HG02759 (cell line): Measurements from ENCODE around the gene STARD3.

ENCODE experiments used
- ATAC-seq: cut with Tn5 transposase; IDR thresholded peaks from one replicate; pipeline ENCODE4 v1.9.1; 2021; ENCODE audit warnings: mild to moderate bottlenecking, moderate library complexity; ENCODE audit not compliant: unreplicated experiment

Gene STARD3

DNA sequence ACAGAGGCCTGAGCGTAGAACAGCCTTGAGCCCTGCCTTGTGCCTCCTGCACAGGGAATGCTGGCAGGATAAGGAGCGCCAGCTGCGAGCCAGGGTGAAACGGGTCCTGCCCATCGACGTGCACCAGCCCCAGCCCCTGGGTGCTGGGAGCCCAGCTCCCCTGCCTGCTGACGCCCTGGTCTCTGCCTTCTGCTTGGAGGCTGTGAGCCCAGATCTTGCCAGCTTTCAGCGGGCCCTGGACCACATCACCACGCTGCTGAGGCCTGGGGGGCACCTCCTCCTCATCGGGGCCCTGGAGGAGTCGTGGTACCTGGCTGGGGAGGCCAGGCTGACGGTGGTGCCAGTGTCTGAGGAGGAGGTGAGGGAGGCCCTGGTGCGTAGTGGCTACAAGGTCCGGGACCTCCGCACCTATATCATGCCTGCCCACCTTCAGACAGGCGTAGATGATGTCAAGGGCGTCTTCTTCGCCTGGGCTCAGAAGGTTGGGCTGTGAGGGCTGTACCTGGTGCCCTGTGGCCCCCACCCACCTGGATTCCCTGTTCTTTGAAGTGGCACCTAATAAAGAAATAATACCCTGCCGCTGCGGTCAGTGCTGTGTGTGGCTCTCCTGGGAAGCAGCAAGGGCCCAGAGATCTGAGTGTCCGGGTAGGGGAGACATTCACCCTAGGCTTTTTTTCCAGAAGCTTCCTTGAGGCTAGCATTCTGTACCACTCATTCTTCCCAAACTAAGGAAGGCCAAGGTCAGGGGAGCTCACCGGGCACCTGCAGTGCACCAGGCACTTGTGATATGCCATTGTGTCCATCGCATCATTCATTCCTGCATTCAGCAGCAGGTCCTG, 33.2 kb downstream of the STARD3 start:
- no peak for ATAC-seq

DNA sequence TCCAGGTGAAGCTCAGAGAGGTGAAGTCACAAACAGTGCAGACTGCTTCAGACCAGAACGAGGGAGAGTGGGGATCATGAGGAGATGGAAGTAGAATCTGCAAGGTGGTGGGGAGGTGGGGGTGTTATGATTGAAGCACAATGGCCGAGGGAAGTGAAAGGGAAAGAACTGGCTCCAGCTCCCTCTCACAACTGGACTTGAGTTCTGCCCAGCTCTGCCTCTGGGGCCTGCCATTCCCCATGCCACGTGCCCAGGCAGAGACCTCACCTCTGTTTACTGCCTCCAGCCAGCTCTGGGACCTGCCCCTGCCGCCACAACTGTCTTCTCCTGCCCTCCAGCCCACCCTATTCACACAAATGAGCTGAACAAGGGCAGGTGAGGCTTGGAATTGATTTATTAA, 33.8 kb downstream of the STARD3 start:
- no peak for ATAC-seq

DNA sequence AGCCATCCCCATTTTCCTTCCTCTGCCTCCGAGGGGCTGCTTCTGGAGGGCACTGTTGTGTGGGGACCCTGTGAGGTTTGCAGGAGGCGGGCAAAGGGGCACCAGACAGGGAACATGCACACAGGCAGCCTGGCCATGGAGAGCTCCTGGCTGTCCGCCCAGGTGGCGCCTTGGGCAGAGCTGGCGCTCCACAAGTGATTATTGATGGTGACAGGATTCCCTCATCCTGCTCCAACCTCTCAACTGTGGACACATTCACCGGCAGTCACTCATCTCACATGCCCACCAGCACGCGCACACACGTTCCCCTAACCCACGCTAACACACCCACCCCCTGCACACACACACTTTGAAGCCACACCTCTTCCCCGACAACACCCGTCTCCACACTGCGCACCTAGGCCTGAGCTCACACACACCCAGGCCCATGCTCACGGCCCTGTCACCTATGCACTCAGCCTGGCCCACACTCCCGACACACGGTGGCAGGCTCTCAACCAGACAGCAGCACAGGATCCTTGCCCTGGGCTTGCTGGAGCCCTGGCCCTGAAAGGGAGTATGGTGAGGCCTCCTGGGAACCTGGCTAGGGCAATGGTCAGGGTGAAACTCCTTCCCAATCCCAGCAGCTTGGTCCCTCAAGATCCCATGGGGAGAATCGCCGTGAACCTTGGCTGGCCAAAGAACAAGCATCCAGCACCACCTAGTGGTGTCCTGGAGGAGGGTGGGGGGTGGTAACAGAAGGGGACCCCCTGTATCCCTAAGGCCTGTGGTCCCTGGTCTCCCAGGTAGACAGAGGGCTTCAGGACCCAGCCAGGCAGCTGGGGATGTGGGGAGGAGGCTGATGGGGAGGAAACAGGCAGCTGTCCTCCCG, 34.9 kb downstream of the STARD3 start:
- no peak for ATAC-seq

DNA sequence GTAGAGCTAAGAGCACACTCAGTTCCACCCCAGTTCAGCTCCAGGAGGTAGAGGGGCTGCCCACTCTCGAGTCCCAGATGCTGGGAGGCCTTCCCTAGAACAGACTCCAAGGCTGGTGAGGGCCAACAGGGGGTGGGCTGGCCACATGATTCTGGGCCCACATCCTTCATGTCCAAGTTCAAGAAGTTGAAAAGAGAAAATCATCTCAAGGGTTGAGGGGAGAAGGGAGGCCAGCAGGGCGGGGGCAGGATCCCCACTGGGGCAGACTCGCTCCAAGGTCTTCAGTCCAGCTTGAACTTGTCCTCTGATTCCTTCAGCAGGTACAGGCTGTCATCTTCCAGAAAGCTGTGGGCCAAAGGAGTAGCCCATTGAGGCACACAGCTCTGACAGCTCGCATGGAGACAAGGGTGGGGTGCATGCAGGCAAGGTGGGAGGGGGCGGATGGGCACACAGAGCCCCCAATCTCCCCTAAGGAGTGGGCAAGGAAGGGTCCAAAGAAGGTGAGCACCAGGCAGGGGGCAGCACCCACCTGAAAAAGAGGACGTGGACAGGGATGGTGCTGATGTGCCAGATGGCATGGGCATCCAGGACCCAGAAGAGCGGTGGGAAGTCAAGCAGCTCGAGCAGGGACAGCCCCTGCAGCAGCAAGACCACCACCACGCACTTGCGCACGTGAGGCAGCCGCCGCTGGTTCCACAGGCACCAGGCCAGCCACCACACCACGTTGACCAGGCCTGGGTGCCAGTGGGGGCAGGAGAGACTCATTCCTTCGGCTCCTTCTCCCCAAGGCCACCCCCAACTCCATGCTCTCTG, 35.8 kb downstream of the STARD3 start:
- no peak for ATAC-seq

DNA sequence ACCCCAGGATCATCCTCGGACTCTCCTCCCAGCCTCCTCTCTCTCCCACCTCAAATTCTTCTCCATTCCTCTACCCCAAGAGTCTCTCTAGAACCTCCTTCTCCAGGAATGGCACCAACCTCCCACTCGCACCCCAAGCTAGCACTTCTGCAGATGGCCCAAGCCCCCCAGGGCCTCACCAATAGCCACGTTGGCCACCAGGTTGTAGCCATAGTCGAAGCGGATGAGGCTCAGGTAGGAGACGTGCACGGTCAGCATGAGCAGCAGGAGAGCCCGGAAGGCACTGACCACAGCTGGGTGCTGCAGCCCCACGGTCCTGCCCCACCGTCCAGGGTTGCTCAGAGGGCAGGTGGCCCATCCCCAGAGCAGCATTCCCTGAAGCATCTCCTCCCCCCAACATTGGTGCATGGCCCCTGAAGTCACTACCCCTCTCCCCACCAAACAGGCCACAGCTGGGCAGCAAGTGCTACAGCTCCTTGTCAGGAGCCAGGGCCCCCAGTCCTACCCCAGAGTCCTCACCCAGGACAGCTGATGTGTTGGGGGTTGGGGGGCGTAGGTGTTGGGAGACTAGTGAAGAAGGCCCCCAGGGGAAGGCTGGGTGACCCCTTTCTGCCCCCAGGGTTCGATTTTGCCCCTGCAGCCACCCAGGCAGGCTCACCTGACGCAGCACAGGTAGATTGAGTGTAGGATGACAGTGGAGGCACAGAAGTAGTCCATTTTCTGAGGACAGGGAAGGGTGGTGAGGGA, 36.6 kb downstream of the STARD3 start:
- no peak for ATAC-seq

DNA sequence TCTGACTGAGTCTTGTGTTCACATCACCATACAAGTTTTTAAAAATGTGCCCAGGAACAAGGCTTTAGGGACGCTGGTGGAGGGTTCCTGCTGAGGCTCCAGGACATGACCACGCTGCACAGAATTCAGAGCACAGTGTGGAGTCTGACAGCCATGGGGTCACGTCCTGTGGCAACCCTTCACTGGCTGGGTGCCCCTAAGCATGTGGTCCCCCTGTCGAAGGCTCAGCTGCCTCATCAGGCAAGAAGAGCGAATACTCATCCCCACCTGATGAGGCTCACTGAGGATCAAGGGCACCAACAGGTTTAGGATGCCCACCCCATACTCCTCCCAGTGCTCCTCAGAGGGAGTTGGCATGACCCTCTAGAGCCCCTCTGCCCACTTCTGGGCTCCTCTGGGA, 37.2 kb downstream of the STARD3 start:
- ATAC-seq, result no peak

DNA sequence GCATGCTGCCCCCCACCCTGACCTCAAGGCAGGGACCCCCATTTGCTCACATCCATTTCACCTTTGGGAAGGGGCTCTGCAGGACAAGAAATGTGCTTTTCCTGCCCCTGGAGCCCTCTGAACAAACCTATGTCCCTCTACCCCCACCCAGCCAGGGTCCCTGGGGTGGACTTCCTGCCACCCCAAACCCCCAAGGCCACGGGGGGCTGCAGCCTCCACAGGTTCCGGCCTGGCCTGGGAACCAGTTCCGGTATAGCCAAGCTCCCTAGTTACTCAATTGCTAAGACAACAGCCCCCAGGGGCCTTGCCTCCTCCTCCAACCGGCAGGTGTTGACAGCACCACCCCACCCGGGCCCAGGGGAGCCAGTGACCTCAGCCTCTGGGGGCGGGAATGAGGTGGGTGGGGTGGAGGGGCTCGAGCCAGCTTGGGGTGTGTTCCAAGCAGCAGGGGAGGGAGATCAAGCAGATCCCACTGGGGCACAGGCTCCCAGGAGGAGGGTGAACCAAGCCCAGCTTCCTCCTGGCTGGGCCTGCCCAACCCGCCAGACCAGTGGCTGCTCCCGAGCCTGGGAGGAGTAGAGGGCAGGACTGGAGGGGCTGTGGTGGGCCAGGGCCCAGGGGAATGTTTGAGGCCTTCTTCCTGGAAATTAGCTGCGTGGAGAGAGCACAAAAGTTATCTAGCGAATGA, 37.9 kb downstream of the STARD3 start:
- peak; percentile 48 for ATAC-seq

DNA sequence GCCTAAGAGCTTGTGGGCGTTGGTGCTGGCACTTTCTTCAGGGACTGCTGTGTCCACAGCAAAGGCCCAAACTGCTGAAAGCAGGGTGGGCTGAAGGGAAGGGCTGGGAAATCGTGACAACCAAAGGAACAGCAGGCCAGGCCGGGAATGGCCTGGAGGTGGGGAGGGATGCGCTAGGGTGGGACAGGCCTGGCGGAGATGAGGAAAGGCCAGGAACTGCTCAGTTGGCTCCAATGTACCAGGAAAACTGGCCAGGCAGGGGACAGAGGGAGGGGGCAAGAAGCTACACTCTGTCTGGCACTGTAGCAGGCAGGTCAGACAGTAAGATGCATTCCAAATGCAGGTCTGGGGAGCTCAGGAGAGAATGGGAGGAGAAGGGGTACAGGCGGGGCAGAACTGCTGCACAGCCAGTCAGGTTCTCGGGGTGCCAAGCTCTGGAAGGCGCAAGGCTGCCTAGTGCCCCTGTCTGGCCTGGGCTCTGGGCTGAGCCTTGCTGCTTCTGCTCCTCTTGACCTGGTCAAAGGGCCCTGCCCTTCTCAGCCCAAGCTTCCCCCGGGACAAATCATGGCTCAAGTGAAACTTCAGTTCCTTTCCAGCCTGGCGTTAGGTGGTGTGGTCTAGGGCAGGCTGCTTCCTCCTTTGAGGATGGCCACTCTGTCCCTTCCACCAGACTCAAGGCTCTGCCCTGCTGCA, 38.6 kb downstream of the STARD3 start:
- no peak for ATAC-seq

DNA sequence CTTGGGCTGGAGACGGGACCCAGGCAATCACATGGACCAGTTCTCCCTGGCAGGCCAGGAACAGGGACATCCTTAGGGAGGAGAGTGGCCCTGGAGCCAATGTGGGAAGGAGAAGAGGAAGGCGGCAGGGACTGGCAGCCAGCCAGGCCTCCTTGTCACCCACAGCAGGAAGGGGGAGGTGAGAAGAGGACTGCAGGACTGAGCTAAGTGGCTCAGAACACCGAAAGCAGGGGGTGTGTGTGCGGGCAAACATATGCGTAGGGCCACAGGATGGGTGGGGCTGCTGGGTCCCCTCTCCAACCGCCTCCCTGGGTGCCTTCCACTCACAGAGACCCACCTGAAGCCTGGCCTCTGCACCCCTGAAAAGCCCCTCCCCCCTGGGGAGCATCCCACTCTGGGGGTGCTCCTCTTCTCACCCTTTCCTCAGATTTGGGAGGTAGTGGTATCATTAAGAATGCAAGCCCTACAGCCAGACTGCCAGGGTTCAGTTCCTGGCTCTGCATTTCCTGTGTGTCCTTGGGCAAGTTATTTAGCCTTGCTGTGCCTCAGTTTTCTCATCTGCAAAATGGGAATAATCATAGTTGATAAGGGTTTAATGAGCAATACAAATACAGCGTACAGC, 39.4 kb downstream of the STARD3 start:
- ATAC-seq, result no peak

DNA sequence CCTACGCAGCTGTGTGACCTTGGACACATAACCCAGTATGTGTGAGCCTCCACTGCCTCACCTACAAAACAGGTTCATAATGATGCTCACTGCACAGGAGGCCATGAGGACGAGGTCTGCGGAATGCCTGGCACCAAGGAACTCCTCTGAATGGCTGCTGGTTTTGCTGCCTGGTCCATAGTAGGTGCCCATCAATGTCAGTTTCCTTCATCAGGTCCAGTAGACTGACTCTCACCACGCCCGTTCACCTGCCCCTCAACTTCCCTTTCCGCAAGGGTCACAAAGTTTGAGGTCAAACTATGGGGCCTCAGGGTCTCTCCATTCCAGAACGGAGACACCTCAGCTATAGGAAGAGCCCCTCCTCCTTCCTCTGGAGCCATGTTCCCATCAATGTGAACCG, 40.1 kb downstream of the STARD3 start:
- no peak for ATAC-seq

DNA sequence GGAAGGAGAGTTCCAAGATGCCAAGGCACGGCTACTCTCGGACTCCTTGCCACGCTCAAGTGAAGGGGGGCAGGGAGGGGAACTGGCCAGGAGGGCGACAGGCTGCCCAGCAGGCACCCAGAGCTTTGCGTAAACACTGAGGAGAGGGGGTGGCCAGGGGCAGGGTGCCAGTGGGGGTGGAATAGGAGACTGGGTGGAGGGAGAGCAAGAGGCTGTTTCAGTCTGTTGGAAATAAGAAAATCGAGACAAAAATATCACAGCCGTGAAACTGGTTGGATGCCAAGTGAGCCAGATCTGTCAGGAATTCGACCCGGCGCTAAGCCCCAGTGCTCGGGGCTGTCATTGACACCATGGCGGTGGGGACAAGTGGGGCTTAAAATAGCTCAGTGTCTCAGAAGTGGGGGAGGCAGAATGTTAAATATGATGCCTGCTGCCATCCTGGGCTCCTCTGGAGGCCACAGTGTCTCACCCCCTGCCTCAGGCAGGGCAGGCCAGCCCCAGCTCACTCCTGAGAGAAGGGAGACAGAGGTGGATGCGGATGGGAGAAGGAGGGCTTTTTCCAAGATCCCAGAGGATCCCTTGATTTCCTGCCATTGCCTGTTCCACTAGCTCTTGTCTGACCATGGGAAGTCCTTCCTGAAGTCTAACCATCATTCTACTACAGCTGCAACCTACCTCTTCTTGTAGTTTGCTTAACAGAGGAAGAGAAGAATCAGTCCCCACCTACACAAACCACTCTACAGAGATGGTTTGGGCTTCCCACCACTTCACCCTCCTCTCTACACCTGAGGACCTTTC, 40.8 kb downstream of the STARD3 start:
- ATAC-seq, result no peak

DNA sequence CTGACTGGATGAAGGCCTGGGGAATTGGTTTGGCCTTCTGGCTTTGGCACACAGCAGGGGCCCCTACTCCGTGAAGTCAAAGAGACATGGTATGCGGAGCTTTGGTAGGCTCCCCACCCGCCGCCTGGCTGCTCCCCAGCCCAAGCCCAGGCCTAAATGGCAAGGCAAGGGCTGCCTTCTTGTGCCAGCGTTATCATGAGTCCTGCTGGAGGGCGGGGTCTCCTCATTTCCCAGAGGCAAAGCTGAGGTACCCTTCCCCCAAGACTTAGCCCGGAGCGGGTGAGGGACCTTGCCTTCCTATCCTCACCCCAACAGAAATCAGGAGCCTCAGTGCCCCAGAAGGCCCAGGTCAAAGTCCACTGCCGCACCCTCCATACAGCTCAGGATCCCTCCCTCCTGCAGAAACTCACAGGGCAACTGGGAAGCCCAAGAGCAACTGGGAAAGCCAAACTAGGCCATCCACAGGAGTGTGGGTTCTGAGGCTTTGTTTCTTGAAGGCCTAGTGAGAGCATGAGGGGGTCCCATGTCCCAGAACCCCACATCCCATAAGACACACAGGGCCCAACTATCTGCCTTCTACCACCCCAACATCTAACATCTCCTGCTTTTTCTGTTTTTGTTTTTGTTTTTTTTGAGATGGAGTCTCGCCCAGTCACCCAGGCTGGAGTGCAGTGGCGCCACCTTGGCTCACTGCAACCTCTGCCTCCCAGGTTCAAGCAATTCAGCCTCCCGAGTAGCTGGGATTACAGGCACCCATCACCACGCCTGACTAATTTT, 41.6 kb downstream of the STARD3 start:
- ATAC-seq, result no peak

DNA sequence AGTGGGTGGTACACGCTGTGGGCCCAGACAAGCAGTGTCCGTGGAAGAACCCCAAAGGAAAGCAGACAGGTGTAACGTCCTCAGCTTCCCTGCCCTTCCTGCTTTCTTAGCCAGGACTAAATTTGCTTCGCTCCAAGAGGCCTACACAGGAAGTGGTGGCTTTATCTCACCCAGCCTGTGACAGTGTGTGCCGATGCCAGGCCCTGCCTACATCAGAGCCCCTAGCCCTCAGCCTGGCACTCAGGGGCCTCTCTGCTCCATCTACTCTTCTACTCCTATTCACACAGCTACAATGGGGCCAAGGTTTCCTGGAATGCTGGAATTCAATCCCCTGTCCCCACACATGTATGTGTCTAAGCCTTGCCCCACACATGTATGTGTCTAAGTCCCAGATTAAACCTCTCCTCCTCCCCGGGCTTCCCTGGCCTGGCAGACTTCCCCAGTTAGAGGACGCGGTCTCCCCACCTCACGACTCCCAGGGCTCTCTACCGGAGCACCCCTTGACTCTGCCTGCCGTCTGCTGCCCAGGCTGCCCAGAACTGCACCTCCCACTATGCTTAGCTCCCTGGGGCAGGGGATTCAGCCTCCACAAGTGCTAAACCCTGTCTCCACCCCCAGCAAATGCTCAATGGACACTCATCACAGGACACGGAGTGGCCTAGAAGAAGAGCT, 42.7 kb downstream of the STARD3 start:
- no peak for ATAC-seq

DNA sequence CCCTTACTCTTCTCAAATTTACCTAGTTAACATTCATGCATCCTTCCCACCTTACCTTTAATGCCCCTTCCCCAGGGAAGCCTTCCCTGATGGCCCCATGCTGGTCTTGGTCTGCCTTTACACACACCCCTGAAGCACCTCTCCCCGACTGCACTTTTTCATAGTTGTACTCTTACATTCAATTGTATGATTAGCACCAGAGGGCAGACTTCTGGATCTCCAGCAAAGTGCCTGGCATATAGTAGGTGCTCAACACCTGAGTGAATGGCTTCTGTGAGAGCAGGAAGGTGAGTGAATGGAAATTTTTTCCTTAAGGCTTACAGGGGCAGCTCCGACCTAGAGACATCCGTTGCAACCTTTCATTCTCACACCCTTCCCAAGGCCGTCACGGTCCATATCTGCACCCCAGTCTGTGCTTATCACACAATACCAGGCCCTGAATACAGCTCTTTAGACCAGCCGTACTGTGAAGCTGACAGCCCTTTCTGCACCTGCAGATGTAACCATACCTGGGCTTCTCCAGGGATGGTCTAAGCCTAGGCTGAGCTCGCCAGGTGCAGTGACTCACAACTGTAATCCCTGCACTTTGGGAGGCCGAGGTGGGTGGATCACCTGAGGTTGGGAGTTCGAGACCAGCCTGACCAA, 46.5 kb downstream of the STARD3 start:
- ATAC-seq, result no peak

DNA sequence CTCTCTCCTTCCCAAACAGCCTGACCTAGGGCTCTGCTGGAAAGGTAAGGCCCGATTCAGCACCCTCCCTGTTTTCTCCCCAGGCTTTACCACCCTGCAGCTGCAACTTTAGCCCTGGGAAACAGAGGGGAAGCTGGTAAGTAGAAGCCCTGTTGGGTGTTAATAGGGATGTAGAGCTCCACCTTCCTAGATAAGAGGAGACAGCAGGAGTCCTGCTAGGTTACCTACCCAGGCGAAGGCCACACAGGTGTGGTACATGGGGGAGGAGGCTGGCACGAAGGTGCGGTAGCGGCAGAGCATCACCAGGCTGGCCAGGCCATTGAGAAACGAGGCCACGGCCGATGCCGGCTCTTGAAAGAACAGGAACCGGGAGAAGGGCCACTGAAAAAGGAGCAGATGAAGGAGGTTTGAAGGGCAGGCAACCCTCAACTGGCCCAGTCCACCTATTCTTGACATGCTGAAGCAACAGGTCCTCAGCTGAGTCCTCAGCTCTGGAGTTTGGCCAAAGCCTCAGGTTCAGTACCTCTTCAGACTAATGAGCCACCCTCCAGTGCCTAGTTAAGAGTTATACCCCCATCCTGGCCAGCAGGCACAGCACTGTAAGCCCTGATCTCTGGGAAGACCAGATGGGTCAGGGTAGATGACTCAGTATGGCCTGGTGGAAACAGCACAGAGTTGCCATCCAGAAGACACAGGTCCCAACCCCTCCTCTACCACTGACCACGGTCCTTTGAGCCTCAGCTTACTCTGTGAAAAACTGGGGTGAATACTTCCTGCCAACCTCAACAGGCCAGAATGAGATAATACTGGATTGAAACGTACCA, 47.6 kb downstream of the STARD3 start:
- ATAC-seq, result no peak
